PC-9 (cell line): ENCODE measurements around the gene GTF2IRD1.

Source experiments
- EZH2 ChIP-seq: fragments of 200-600 bp; sonication (generic); IDR thresholded peaks from 2 replicates; pipeline ENCODE4 v1.8.0; 2017; ENCODE audit warnings: antibody characterized with exemption, low read depth
- TF ChIP-seq, protein P1 (sequence below): fragments of 200-600 bp; sonication (generic); conservative IDR thresholded peaks from 2 replicates; pipeline ENCODE4 v1.6.1; 2017; ENCODE audit warnings: mixed run types, antibody characterized with exemption, mild to moderate bottlenecking, moderate library complexity

DNA sequence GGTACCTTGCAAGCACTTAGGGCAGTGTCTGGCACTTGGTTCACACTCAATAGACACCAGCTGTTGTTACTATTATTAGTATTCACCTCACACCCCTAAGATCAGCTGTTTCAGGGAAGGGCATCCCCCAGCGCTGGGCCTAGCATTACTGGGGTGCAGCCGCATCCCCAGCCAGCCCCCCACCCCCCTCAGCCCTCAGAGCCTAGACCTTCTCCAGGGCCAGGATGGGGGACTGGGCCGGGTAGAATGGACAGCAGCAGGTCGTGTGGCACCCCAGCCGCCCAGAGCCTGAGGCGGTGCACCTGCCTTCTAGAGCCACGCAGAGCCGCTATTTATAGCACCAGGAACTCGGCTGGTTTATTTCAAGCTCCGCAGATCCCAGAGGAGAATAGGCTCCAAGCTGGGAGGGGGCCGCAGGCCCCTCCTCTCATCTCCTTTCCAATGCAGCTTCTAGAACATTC lies 60.5 kb downstream of the GTF2IRD1 start:
- TF ChIP-seq, protein P1, sequence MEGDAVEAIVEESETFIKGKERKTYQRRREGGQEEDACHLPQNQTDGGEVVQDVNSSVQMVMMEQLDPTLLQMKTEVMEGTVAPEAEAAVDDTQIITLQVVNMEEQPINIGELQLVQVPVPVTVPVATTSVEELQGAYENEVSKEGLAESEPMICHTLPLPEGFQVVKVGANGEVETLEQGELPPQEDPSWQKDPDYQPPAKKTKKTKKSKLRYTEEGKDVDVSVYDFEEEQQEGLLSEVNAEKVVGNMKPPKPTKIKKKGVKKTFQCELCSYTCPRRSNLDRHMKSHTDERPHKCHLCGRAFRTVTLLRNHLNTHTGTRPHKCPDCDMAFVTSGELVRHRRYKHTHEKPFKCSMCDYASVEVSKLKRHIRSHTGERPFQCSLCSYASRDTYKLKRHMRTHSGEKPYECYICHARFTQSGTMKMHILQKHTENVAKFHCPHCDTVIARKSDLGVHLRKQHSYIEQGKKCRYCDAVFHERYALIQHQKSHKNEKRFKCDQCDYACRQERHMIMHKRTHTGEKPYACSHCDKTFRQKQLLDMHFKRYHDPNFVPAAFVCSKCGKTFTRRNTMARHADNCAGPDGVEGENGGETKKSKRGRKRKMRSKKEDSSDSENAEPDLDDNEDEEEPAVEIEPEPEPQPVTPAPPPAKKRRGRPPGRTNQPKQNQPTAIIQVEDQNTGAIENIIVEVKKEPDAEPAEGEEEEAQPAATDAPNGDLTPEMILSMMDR, result no peak
- TF ChIP-seq EZH2, result no peak
